Subcutaneous abdominal adipose tissue (tissue), 5 donors: ENCODE data around the gene BFSP1.

Source experiments
- H3K27ac ChIP-seq: one replicate; pipeline ENCODE4 v1.7.0; 2013; ENCODE audit warnings: low read depth, mild to moderate bottlenecking, inconsistent platforms, low read length, moderate library complexity
- H3K27me3 ChIP-seq, 5 donors: one replicate each; pipeline ENCODE4 v1.7.0; 2013; ENCODE audit warnings: low read length in 5 of 5, inconsistent platforms in 1 of 5; ENCODE audit not compliant: control insufficient read depth in 5 of 5, insufficient read depth in 4 of 5
- H3K36me3 ChIP-seq, 5 donors: one replicate each; pipeline ENCODE4 v1.7.0; 2013; ENCODE audit warnings: low read length in 5 of 5; ENCODE audit not compliant: control insufficient read depth in 5 of 5, insufficient read depth in 5 of 5
- H3K4me1 ChIP-seq, 5 donors: one replicate each; pipeline ENCODE4 v1.7.0; 2013; ENCODE audit warnings: low read length in 5 of 5, mild to moderate bottlenecking in 3 of 5, moderate library complexity in 1 of 5; ENCODE audit not compliant: control insufficient read depth in 5 of 5, insufficient read depth in 5 of 5
- H3K4me3 ChIP-seq, 5 donors: one replicate each; pipeline ENCODE4 v1.7.0; 2013; ENCODE audit warnings: low read length in 5 of 5, low read depth in 1 of 5
- H3K9ac ChIP-seq, 5 donors: one replicate each; pipeline ENCODE4 v1.7.0; 2013; ENCODE audit warnings: low read length in 5 of 5, mild to moderate bottlenecking in 4 of 5, moderate library complexity in 3 of 5
- H3K9me3 ChIP-seq, 5 donors: one replicate each; pipeline ENCODE4 v1.7.0; 2013; ENCODE audit warnings: low read length in 5 of 5; ENCODE audit not compliant: control insufficient read depth in 5 of 5
- donor health status: healthy.
- donor health status: healthy.
- donor health status: healthy.
- donor health status: healthy.
- donor health status: healthy.

The BFSP1 gene

DNA sequence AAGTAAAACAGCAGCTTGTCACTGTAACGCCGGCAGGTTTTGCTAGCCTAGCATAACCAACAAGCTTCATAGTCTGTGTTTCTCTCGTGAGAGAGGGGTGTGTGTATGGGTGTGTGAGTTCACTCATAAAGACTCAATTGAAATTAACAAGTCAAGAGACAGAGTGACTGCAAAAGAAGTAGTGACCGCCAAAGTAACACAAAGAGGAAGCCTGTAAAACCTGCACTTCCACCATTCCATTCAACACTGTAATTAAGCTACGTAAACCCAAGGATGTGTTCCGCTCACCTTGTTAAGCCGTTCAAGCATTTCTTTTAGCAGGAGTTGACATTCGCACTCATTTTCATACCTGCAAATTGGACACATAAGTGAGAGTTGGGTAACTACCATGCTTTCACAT, 6.6 kb downstream of the BFSP1 start:
- Histone ChIP-seq H3K27ac (no peak overlapping the region), H3K27me3 (no peaks in the 10 kb centered on the region), H3K4me1 (peaks cover 0 to 18% (median 0%) of the 10 kb centered on the region in 5 donors)

DNA sequence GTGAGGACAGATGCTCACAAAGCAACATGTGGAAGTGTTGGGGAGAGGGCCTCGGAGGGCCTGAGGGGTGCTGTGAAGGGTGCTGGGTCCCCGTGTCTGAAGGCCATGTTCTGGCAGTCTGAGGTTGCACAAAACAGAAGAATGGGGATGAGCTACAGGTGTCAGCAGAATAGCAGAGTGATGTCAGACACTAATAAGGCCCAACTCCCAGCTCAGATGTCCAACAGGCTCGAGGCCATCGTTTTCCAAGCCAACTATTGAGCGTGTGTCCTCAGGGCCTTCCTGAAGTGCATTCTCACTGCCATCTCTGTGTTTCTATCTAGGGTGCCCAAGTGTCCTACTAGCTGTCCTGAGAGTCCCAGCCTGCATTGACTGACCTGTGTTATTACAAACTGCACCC, 7.9 kb downstream of the BFSP1 start:
- H3K27me3 ChIP-seq = no peaks in the 10 kb centered on the region
- H3K4me3 ChIP-seq = no peak overlapping the region
- no peaks in the 10 kb centered on the region for H3K36me3 ChIP-seq
- H3K27ac ChIP-seq = no peak overlapping the region
- no peaks in the 10 kb centered on the region for H3K9me3 ChIP-seq
- H3K4me1 ChIP-seq = peaks cover 0 to 18% (median 3%) of the 10 kb centered on the region in 5 donors
- H3K9ac ChIP-seq = no peak overlapping the region

More for the DNA sequence above, 6.6 kb downstream of the BFSP1 start:
- Histone ChIP-seq H3K36me3 (no peaks in the 10 kb centered on the region), H3K9me3 (no peaks in the 10 kb centered on the region), H3K4me3 (no peak overlapping the region), H3K9ac (no peak overlapping the region)

DNA sequence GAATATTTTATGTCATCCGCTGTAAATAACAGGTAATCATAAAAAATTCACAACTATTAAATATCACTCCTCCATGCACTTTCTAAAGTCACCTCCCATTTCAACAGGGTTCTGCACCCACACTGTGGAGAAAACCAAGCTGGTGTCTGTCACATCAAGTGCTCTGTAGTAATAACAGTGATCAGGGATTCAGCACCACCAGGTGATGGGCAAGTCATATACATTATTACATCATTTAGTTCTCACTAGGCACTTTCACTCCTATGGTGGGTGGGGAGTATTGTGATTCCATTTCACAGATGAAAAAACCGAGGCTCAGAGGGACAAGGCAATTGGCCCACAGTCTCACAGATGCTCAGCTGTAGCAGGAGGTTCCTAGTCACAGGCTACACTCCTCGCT, 8.7 kb downstream of the BFSP1 start:
- Histone ChIP-seq H3K9ac (no peak overlapping the region), H3K27ac (no peak overlapping the region), H3K36me3 (no peaks in the 10 kb centered on the region), H3K4me3 (no peak overlapping the region), H3K9me3 (no peaks in the 10 kb centered on the region), H3K4me1 (peaks cover 0 to 18% (median 3%) of the 10 kb centered on the region in 5 donors), H3K27me3 (no peaks in the 10 kb centered on the region)

DNA sequence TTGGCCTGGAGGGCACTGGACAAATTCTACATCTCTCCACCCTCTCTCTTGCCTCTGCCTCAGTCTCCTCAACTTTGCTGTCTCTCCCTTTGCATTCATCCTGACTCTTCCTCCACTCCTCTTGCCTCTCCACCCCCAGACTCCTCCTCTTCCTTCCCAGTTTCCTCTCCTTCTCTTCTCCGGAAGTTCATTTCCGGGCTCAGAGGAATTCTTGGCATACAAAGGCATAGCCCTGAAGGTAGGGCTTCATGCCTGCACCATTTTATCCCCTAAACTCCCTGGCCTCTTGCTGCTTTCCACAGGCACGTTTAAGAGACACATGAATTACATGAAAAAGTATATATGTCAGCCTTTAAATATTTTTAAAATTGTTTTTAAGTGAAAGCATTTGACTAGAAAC, 10.6 kb downstream of the BFSP1 start:
- Histone ChIP-seq H3K9ac (no peak overlapping the region), H3K4me1 (peaks cover 0 to 18% (median 3%) of the 10 kb centered on the region in 5 donors), H3K9me3 (no peaks in the 10 kb centered on the region), H3K27ac (no peak overlapping the region), H3K4me3 (no peak overlapping the region), H3K27me3 (no peaks in the 10 kb centered on the region), H3K36me3 (no peaks in the 10 kb centered on the region)

DNA sequence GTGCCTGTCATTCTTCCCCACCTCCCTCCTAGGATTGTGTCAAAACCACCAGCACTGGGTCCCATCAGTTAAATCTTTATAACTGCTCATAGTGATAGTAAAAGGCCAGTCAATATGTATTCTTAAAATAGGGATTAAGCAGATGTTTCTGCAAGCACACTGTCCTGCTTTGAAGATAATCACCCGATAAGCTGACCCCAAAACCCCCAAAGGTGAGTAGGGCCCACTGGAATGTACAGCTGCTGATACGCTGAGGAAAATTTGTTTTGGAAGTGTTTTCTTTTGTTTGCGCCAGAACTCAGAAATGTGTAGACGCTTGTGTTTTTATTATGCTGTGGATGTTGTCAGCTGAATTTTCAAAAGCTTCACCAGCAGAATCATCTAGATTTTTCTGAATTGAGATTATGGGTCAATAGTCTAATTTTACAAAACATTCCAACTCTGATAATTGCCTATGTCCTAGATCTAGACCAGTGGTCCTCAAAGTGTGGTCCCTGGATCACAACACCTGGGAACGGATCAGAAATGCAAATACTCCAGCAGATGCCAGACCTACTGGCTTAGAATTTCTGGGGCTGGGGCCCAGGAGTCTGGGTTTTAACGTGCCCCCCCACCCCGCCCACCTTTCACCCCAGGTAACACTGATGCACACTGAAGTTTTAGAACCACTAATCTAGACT, 11.4 kb downstream of the BFSP1 start:
- H3K4me3 ChIP-seq = no peak overlapping the region
- peaks cover 0 to 18% (median 3%) of the 10 kb centered on the region in 5 donors for H3K4me1 ChIP-seq
- no peaks in the 10 kb centered on the region for H3K9me3 ChIP-seq
- H3K27ac ChIP-seq = no peak overlapping the region
- H3K36me3 ChIP-seq = no peaks in the 10 kb centered on the region
- H3K9ac ChIP-seq = no peak overlapping the region
- no peaks in the 10 kb centered on the region for H3K27me3 ChIP-seq

DNA sequence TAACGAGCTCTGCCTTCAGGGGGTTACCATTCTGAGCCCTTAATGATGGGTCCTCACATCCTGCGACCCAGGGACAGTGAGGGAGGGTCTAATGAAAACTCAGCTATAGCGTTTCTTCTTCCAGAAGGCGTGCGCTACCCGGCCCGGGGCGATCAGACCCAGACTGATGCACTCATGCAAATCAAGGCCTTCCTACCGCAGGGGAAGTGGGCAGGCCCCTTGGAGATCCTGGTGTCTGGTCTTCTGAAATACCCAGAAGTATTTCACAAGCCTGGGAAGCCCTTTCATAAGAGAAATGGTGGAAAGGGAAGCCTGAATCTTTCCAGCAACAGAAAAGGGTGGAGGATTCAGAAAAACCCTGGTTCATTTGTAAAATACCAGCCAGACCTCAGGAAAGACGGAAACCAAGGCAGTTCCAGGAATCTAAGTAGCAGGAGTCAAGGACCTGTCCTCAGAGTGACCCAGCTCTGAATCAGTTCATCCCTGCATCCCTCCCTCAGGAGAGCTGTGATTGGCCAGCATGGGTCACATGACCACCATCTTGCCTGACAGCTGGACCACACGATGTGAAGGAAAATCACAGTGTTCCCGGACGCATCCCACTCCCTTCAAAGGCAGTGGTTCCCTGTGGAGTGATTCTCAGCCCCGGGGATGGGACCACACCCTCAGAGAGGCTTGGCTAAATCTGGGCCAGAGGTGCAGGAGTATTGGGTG, 12.7 kb downstream of the BFSP1 start:
- Histone ChIP-seq H3K36me3 (no peaks in the 10 kb centered on the region), H3K4me3 (no peak overlapping the region), H3K9me3 (no peaks in the 10 kb centered on the region), H3K4me1 (peaks cover 0 to 18% (median 3%) of the 10 kb centered on the region in 5 donors), H3K27me3 (no peaks in the 10 kb centered on the region), H3K27ac (no peak overlapping the region), H3K9ac (no peak overlapping the region)

DNA sequence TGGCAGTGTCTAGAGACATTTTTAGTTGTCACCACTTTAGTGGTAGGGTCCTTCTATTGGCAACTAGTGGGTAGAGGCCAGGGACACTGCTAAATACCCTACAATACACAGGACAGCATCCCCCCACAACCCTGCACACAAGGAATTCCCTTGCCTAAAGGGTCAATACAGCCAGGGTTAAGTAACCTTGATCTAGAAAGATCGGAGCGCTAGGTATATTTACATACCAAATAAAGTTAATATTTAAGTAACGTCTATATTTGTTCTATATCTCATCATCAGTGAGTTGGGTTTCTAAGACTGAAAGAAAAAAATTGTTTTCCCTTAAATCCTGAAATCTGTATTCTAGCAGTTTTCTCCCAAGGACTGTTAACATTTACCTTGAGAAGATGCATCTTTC, 16.1 kb downstream of the BFSP1 start:
- no peaks in the 10 kb centered on the region for H3K27me3 ChIP-seq
- H3K4me3 ChIP-seq = no peak overlapping the region

DNA sequence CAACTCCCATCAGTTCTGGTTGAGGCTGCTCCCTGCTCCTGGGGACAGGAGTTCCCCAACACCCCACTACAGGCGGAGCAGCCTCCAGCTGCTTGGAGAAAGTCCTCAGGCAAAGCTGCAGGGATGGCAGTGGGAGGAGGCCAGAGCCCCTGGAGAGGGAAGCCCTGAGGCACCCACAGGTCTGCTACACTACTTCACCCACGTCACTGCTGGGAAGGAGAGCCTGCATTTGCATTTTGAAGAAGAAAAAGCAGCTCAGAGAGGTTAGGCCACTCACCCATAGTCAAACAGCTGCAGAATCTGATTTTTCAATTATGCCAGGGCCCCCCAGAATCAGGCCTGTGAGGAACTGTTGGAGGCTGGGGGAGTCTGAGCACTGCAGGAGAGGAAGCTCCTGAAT, 17.2 kb downstream of the BFSP1 start:
- Histone ChIP-seq H3K27ac (no peak overlapping the region), H3K9me3 (no peaks in the 10 kb centered on the region), H3K4me1 (peaks cover 0 to 7% (median 3%) of the 10 kb centered on the region in 5 donors), H3K27me3 (no peaks in the 10 kb centered on the region), H3K4me3 (no peak overlapping the region), H3K36me3 (no peaks in the 10 kb centered on the region), H3K9ac (no peak overlapping the region)

More for the DNA sequence above, 16.1 kb downstream of the BFSP1 start:
- Histone ChIP-seq H3K27ac (no peak overlapping the region), H3K9ac (no peak overlapping the region), H3K36me3 (no peaks in the 10 kb centered on the region), H3K9me3 (no peaks in the 10 kb centered on the region), H3K4me1 (peaks cover 0 to 3% (median 0%) of the 10 kb centered on the region in 5 donors)

DNA sequence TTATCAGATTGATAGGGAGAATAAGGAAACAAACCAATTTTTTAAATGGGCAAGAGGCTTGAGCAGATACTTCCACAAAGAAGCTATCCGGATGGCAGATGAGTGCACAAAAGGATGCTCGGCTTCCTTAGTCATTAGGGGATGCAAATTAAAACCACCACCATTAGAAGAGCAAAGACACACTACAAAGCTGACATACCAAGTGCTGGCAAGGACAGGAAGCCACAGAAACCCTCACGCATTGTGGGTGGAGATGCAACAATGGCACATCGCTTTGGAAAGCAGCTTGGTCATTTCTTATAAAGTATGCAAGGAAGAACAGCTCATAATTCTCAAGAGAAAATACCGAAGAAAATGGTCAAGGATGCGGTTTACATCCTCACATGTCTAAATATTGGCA, 19.8 kb downstream of the BFSP1 start:
- no peak overlapping the region for H3K9ac ChIP-seq
- H3K9me3 ChIP-seq = no peaks in the 10 kb centered on the region
- no peaks in the 10 kb centered on the region for H3K27me3 ChIP-seq
- H3K4me3 ChIP-seq = no peak overlapping the region
- no peaks in the 10 kb centered on the region for H3K36me3 ChIP-seq
- H3K4me1 ChIP-seq = peaks cover 0 to 7% (median 0%) of the 10 kb centered on the region in 5 donors
- H3K27ac ChIP-seq = no peak overlapping the region

DNA sequence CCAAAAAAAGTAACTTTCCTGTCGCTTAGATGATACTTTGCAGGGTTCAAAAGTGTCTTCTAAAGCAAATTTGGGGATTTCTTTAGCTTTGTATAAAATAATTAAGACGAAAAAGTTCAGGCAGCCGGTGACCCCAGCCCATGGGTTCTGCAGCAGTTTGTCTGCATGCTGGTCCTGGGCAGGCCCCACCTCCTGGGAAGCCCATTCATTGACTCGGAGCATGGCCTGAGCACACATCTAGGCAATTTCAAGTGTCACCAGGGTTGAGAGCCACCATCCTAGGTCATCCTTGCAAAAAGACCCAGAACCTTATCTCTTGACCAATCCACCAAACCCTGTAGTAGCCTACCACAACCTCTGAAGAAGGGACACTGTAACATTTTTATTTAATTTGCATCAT, 20.6 kb downstream of the BFSP1 start:
- H3K9me3 ChIP-seq = no peaks in the 10 kb centered on the region
- H3K36me3 ChIP-seq = no peaks in the 10 kb centered on the region
- H3K9ac ChIP-seq = no peak overlapping the region
- H3K27me3 ChIP-seq = no peaks in the 10 kb centered on the region
- peaks cover 0 to 9% (median 2%) of the 10 kb centered on the region in 5 donors for H3K4me1 ChIP-seq
- no peak overlapping the region for H3K27ac ChIP-seq
- no peak overlapping the region for H3K4me3 ChIP-seq
